ENCODE data around the gene LIAS.

The LIAS gene

GRCh38 chr4:39527296-39528060 lies 68.6 kb downstream of the LIAS start, which contains the start of gene UGDH:
TSS of gene UGDH (minus strand) at chr4:39527439. CDS start at chr4:39521512, 5,927 bp downstream.
- DNase-seq (ENCODE audit: extremely low read depth in 1 of 2, low read depth in 1 of 2), result peak; percentile 70 to 81

- no peak for DNase-seq (ENCODE audit: extremely low read depth in 1 of 2, low read depth in 1 of 2)
Measured at GRCh38 chr4:39528061-39528465, 69.2 kb downstream of the LIAS start.
